Measurements from ENCODE around the gene MACROD2. TPM values are rescaled to one million over a fixed set of nuclear protein-coding genes. Genes with fewer than 3 reads are reported as not detected.

Gene MACROD2
- polyA plus RNA-seq, 1 donor (not counting 4 experiments of a cell fraction or from before 2014, with no cell fraction given), result 0.71 TPM

DNA sequence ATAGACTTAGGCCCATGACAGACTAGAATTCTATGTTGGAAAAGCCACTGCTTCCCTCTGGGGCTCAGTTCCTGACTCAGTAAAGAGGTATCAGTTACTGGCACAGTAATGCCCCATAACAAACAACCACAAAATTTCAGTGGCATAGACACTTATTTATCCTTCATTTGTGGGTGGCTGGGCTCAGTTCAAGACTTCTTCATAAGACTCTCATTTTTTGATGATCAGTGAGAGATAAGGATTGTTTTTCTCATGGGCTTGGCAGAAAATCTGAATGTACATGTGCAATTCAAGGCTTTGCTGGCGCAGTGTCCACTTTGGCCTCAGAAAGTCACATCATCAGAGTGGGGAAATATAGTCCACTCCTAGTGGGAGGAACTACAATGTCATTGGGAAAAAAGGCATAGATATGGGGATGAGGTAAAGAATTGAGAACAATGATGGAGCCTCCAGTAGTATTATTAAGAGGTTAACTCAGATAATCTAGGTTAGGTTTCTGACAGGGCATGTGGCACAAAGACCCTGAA, 726.7 kb downstream of the MACROD2 start:
- Histone ChIP-seq H3K9me1 (ENCODE audit: control insufficient read depth, extremely low read depth, insufficient read depth, low read length) (no peaks in the 10 kb centered on the region), H3K4me2 (ENCODE audit: control insufficient read depth, extremely low read depth, insufficient read depth, low read depth, low read length) (no peak overlapping the region), H4K20me1 (ENCODE audit: control insufficient read depth, extremely low read depth, insufficient read depth, low read length) (no peaks in the 10 kb centered on the region), H3K4me3 (ENCODE audit: control insufficient read depth in 2 of 3, extremely low read depth in 1 of 3, insufficient read depth in 2 of 3, low read depth in 1 of 3, low read length in 3 of 3) (no peak overlapping the region), H3K9me3 (ENCODE audit: control insufficient read depth, low read depth, low read length) (no peaks in the 10 kb centered on the region), H3K9ac (ENCODE audit: control insufficient read depth, extremely low read depth, insufficient read depth, low read length) (no peak overlapping the region), H3K27me3 (ENCODE audit: control insufficient read depth, extremely low read depth, insufficient read depth, low read length) (no peaks in the 10 kb centered on the region), H3K27ac (ENCODE audit: control insufficient read depth, insufficient read depth, low read length) (no peak overlapping the region), H3K36me3 (ENCODE audit: control insufficient read depth in 2 of 2, extremely low read depth in 1 of 2, insufficient read depth in 2 of 2, low read length in 2 of 2) (no peaks in the 10 kb centered on the region), H3K79me2 (ENCODE audit: control insufficient read depth, insufficient read depth, low read length) (no peaks in the 10 kb centered on the region), H3K4me1 (ENCODE audit: control insufficient read depth, extremely low read depth, insufficient read depth, low read length) (no peaks in the 10 kb centered on the region), H2AFZ (ENCODE audit: control insufficient read depth, low read length) (peak overlapping the region; percentile 45)
- FAIRE-seq (no peak), DNase-seq (ENCODE audit: low read depth, low spot score) (no peak)
- TF ChIP-seq, protein P1, sequence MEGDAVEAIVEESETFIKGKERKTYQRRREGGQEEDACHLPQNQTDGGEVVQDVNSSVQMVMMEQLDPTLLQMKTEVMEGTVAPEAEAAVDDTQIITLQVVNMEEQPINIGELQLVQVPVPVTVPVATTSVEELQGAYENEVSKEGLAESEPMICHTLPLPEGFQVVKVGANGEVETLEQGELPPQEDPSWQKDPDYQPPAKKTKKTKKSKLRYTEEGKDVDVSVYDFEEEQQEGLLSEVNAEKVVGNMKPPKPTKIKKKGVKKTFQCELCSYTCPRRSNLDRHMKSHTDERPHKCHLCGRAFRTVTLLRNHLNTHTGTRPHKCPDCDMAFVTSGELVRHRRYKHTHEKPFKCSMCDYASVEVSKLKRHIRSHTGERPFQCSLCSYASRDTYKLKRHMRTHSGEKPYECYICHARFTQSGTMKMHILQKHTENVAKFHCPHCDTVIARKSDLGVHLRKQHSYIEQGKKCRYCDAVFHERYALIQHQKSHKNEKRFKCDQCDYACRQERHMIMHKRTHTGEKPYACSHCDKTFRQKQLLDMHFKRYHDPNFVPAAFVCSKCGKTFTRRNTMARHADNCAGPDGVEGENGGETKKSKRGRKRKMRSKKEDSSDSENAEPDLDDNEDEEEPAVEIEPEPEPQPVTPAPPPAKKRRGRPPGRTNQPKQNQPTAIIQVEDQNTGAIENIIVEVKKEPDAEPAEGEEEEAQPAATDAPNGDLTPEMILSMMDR (optimal IDR thresholded peaks at IDR 0.05 in 1 of 3, IDR thresholded peaks at IDR 0.05 in 1 of 3, conservative IDR thresholded peaks at IDR 0.05 in 1 of 3; ENCODE audit: extremely low read depth in 1 of 3, insufficient read depth in 2 of 3, low read length in 3 of 3), result no peak
- dilution Hi-C loops (cut with MboI; ENCODE audit: extremely low pct_ligation_motif_present, low sequenced_read_pairs), result loop anchor here (25.0 kb wide), 1 partner anchor 385 kb away; the partner anchor contains the start of gene FLRT3

DNA sequence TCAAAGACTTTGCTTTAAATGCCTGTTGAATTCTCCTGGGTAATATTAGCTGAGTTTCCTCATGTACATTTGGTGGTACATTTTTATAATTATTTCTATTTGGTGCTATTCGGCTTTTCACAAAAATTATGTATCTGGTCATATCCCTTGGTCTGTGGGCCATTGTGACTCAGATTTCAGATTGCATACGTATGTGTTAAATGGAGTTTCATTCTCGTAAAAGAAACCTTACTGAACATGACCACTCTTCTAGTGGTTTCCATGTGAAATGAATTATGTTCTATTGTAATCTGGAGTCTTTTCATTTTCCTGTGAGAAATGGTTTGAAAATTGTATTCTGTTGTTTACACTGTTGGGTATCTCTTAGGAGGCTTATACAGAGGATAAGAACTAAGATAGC, 728.3 kb downstream of the MACROD2 start:
- TF ChIP-seq, protein P1 (optimal IDR thresholded peaks at IDR 0.05 in 1 of 3, IDR thresholded peaks at IDR 0.05 in 1 of 3, conservative IDR thresholded peaks at IDR 0.05 in 1 of 3; ENCODE audit: extremely low read depth in 1 of 3, insufficient read depth in 2 of 3, low read length in 3 of 3), result no peak
- TF ChIP-seq EZH2 (IDR thresholded peaks at IDR 0.05; ENCODE audit: low read length), result no peak
- Histone ChIP-seq H3K9me1 (ENCODE audit: control insufficient read depth, extremely low read depth, insufficient read depth, low read length) (no peaks in the 10 kb centered on the region), H3K9ac (ENCODE audit: control insufficient read depth, extremely low read depth, insufficient read depth, low read length) (no peak overlapping the region), H3K27ac (ENCODE audit: control insufficient read depth, insufficient read depth, low read length) (no peak overlapping the region), H3K27me3 (ENCODE audit: control insufficient read depth, extremely low read depth, insufficient read depth, low read length) (no peaks in the 10 kb centered on the region), H3K4me3 (ENCODE audit: control insufficient read depth in 2 of 3, extremely low read depth in 1 of 3, insufficient read depth in 2 of 3, low read depth in 1 of 3, low read length in 3 of 3) (no peak overlapping the region), H3K36me3 (ENCODE audit: control insufficient read depth in 2 of 2, extremely low read depth in 1 of 2, insufficient read depth in 2 of 2, low read length in 2 of 2) (no peaks in the 10 kb centered on the region), H3K4me1 (ENCODE audit: control insufficient read depth, extremely low read depth, insufficient read depth, low read length) (no peaks in the 10 kb centered on the region), H3K9me3 (ENCODE audit: control insufficient read depth, low read depth, low read length) (no peaks in the 10 kb centered on the region), H3K79me2 (ENCODE audit: control insufficient read depth, insufficient read depth, low read length) (no peaks in the 10 kb centered on the region), H2AFZ (ENCODE audit: control insufficient read depth, low read length) (no peak overlapping the region), H3K4me2 (ENCODE audit: control insufficient read depth, extremely low read depth, insufficient read depth, low read depth, low read length) (no peak overlapping the region), H4K20me1 (ENCODE audit: control insufficient read depth, extremely low read depth, insufficient read depth, low read length) (no peaks in the 10 kb centered on the region)
- FAIRE-seq, result no peak
- dilution Hi-C loops (cut with MboI; ENCODE audit: extremely low pct_ligation_motif_present, low sequenced_read_pairs), result loop anchor here (25.0 kb wide), 1 partner anchor 386 kb away; the partner anchor contains the start of gene FLRT3
- DNase-seq (ENCODE audit: low read depth, low spot score), result no peak
